ENCODE measurements around the gene FSD2.
A peak's percentile ranks its signal among the peaks of the same experiment; 100 is the strongest.
"Not testable (repeated sequence)": the region's sequence is repeated elsewhere in the genome, so short reads cannot be mapped to it uniquely, and the experiment has no call there.

The FSD2 gene

DNA sequence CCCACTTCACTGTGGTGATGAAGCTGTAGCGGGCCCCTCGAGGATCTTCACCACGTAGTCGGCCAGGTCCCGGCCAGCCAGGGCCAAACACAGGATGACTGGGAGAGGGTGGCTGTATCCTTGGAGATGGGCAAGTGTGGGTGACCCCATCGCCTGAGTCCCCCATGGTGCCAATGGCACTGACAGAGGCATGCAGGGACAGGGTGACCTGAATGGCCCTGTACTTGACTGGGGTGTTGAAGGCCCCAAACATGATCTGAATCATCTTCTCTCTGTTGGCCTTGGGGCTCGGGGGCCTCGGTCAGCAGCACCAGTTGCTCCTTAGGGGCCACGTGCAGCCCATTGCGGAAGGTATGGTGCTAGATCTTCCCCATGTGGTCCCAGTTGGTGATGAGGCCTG, 79.1 kb downstream of the FSD2 start:
- no peak for DNase-seq

DNA sequence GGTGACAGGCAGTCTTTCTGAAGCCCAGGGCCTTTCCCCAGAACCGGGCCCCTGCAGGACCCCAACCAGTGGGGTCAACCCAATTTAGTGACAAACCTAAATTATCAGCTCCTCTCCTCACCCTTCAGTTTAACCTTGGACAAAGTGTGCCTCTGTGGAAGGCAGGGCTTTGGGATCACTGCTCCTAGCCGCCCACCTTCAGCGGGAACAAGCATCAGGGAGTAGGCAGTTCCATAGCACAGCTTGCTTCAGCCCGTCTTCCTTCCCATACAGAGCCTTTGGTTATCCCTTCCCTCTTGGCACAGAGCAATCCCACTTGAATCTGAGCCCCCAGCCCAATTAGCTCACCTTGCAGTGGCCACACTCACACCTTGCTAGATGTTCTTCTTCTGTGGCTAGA, 90.9 kb downstream of the FSD2 start:
- DNase-seq: no peak

- no peak for DNase-seq
Observed at GRCh38 chr15:82714016-82714415, 91.9 kb downstream of the FSD2 start.

DNA sequence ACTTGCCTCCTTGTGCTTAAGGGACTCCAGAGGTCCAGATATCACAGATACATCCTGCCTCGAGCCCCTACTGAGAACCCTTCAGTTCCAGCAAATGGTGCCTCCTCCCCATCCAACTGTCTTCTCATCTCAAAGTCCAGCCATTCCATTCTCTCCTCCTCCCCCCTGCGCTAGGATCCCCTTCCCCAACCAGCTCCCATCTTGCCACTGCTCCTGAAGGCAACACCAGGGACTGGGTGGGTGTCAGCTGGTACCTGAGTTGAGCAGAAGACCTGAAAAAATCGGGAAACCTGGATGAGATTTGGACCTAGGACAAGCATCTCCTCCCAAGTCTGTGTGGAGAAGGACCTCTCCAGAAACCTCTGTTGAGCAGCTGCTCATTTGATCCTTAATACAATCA, 93.8 kb downstream of the FSD2 start:
- no peak for DNase-seq

GRCh38 chr15:82710926-82711490, 94.9 kb downstream of the FSD2 start:
- DNase-seq: no peak

GRCh38 chr15:82710208-82710555, 95.7 kb downstream of the FSD2 start:
- no peak for DNase-seq

DNA sequence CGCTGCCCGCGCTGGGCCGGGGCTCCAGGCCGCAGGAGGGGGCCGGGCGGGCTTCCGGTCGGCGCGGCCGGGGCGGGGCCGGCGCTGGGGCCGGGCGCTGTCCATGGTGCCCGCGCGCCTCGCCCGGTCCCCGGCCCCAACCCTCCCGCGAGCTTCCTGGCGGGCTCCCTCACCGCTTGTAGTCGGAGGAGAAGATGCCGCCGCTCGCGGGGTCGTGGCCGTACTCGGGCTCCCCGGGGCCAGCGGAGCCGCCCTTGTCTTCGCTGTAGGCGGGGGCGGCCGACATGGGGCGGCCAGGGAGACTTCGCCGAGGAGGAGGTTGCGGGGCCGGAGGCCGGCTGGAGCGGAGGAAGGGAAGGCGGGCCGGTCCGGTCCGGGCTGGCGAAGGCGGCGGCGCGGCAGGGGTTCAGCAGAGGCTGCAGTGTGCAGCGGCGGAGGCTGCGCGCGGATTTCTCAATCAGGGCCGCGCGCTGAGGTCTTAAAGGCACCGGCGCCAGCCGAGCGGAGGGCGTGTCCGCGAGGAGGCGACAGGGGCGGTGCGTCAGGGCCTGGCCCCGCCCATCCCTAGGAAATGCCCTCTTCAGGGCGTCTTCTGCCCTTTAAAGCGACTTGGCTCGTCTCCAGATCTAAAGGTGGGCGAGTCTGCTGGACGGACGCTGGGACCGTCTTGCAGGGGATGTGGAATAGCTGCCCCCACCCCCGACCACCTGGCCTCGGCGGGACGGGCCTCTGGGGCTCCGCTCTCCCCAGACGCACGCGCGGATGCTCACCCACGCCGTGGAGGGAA, 96.3 kb downstream of the FSD2 start, which contains the start of gene AP3B2:
Gene AP3B2, minus strand, starts transcription at position 455 of the 787 bp plus-strand sequence. Its CDS starts 169 bp downstream, at position 286.
- peak; percentile 74 for DNase-seq

DNA sequence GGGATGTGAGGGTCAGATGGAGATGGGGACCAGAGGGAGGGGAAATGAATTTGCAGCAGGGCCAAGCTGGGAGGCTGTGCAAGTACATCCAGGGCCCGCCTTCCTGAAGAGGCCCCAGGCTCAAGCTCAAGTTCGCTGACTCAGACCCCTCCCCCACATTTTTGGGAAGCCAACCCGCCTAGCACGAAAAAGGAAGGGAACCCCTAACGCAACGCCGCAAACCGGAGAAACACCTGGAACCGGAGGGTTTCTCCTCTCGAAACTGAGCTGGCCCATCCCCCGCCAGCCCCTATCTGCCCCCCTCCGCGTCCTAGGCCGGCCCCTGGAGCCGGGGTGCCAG, 96.8 kb downstream of the FSD2 start:
- DNase-seq: no peak

GRCh38 chr15:82705856-82706255, 100.0 kb downstream of the FSD2 start:
- not testable (repeated sequence) for DNase-seq
